ENCODE data around the gene SLC7A9.

SLC7A9 gene

DNA sequence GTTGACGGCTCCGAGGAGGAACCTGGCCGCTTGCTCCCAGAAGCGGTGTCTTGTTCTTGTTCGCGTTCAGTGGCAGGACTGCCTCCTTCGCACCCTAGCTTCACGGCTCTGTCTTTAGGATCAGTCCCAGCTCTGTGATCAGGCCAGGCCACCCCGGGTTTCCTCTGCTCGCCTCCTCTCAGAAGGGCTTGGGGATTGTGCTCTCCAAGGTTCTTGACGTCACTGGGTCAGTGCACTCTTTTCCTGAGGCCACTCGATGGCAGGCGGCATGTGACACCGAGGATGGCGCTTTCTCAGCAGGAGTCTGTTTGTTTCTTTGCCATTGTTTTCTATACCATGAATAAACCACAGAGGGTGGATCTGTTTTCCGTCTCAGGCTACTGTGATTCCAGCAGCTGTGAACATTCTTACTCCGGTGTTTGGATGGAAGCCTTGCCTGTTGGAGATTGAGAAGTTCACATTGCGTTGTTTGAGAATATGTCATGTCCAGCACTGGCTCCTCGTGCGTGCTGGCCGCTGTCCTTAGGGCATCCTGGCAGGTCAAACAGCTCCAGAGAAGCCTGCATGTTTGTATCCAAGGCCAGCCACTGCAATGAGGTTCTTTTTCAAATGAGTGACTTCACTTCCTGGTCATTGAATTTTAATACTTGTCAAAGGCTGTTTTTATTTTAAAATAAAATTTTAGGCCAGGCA, 44.5 kb downstream of the SLC7A9 start:
- DNase-seq (ENCODE audit: low spot score) = no peak

DNA sequence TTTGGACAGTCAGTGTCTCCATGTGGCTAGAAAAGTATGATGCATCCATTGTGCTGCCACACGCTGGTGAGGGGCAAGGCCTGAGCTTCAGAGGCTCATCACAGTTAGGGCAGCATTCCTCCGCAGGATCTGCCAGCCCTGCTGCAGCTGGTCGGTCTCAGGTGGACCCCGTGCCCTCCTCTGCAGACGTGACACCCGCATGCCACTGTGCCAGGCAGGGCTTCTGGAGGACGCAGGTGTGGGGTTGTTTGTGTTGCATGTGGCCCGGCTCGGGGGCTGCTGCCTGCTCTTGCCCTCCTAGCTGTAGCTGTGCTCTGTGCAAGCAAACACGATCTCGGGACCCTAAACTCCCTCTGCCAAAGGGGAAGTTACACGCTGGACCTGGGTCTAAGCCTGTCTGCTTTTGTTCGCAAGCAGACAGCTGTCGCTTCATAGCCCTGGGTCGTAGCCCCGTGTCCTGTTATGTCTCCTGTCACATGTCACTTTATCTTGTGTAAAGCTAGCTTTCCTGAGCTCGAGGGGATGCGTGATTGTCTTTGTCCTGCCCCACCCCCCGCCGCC, 45.3 kb downstream of the SLC7A9 start:
- no peak for DNase-seq (ENCODE audit: low spot score)

GRCh38 chr19:32823747-32824102, 45.8 kb downstream of the SLC7A9 start:
- DNase-seq (ENCODE audit: low spot score) = no peak

DNA sequence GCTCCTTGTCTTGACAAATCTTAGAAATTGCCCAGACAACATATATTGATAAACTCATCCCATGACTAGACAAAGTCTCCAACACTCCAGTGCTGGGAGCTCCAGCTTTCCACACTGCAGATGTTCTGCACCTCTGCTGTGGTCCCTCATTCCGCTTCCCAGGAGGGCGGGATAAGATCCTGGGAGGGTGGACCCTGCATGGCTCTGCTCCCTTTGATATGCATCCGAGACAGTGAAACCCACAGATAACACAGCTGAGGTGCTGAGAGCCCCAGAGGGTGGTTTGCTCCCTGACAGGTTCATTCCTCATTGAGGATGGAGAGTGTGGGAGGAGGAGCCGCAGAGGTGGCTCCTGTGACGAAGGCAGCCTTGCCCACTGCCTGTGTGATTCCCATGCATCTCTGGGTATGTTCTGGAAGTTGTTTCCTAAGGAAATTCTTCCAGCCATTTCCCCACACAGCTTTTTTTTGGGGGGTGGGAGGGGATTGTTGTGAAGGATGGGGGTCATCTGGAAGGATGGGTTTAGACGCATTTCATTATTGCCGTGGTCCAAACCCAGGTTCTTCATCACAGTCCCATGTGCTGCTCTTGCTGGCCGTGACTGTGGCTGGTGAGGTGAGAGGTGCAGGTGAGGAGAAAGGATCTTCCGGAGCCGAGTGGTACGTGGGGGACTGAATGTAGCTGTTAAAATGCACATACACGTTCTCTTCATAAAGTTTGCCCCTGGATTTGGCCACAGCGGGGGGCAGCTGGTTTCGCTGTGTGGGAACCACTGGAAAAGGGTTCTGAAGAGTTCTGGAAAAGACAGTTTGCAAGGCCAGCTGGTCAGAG, 46.4 kb downstream of the SLC7A9 start:
- DNase-seq (ENCODE audit: low spot score) = no peak

GRCh38 chr19:32819419-32820400, 49.9 kb downstream of the SLC7A9 start:
- DNase-seq (ENCODE audit: low spot score) = no peak

DNA sequence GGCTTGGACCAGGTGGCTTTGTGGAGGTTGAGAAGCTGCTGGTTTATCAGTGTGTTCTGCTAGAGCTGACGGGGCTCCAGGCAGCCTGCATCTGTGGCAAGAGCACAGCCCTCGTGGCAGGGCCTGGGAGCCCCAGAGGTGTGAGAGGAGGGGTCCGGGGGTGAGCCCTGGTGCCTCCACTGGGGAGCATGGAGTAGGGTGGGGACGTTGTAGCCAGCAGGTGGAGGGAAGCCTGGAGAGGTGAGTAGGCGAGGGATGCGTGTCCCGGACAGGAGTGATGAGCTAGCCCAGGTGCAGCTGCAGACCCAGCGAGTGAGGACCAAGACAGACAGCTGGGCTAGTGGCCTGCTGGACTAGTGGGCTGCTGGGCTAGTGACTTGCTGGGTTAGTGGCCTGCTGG, 51.0 kb downstream of the SLC7A9 start:
- no peak for DNase-seq (ENCODE audit: low spot score)

- no peak for DNase-seq (ENCODE audit: low spot score)
Observed at GRCh38 chr19:32817569-32818476, 51.7 kb downstream of the SLC7A9 start.

DNA sequence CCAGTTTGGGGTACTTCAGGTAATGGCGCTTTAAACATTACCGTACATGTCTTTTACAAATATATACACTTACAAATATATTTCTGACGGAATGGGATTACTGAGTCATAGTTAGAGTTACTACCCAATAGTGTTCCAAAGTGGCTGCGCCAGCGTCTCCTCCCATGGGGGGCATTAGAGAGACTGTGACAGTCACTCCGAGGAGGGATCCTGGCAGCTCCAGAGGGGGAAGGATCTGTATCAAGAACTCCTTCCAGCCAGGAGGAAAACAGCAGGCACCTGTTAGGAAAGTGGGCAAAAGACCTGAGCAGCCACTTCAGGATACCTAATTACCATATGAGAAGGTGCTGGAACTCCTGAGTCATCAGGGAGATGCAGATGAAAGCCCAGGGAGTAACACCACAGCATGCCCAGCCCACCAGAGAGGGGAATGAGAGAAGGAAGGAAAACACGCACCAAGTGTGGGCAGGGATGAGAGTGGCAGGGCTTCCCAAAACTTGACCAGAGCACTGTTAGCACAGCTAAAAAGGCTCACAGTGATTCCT, 52.9 kb downstream of the SLC7A9 start:
- no peak for DNase-seq (ENCODE audit: low spot score)

DNA sequence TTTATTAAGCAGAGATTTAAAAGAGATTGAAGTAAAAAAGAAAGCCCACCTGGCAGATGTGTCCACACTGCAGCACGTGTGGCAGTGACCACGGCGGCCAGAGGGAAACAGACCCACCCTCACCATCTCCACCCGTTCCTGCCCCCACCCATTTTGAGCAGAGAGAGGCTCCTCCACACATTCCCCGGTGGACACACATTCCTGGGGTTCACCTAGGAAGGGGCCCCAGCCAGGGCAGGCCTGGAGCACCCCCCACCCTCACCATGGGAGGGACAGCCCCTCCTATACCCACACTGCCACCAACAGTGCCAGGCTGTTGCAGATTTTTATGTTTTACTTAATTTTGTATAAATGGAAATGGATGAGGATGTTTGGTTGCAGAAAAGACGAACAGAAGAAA, 54.9 kb downstream of the SLC7A9 start:
- no peak for DNase-seq (ENCODE audit: low spot score)

DNA sequence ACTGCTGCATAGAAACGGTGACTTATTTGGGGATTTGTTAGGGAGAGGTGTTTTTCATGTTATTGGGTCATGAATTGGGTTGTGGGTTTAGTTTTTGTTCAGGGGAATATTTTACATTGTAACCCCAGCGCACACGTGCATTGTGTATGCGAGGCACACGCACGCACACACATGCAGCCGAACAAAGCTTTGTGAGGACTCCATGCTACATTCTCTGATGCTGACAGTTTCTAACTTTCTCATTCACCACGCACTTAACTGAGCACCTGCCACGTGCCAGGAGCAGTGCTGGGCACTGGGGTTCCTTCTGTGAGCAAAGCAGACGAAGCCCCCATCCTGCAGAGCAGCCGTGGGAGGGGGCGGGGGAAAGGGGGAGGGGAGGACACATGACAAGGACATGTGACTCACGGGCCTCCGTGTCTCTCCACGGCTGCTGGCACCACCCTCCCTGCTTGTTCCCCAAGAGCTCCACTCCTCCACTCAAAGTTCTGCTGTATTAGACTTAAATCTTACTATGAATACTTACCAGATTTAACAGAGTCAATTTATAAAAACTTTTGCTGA, 55.6 kb downstream of the SLC7A9 start:
- DNase-seq (ENCODE audit: low spot score) = no peak

DNA sequence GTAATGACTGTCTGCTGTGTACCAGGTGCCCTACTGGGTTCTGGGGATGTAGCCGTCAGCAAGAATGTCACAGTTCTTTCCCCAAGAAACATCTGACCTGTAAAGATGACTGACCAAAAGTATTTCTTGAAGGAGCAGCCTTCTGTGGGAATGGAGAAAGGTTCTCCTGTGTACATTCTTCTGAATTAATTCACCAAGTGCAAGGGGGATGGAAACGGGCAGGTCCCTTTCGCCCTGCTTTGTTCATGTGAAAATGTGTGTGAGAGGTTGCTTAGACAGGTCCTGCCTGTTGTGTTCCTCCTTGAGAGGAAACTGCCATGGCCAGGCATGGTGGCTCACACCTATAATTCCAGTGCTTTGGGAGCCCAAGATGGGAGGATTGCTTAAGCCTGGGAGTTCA, 57.0 kb downstream of the SLC7A9 start:
- no peak for DNase-seq (ENCODE audit: low spot score)

DNA sequence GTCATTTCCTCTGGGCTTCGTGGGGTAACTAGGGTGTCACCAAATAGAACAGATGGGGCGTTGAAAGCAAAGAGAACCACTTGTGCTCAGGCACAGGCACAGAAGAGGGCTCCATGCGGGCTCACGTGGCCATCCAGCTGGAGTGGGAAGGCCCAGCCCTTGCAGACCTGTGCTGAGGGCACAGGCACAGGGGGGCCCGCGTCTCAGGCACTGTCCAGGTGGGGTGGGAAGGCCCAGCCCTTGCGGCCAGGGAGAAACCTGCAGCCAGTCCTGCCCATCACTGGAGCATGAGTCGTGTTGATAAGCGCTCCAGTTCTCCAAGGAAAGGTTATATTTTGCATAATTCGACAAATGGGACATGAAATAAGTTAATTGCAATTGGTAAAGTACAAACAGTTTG, 57.5 kb downstream of the SLC7A9 start:
- no peak for DNase-seq (ENCODE audit: low spot score)

DNA sequence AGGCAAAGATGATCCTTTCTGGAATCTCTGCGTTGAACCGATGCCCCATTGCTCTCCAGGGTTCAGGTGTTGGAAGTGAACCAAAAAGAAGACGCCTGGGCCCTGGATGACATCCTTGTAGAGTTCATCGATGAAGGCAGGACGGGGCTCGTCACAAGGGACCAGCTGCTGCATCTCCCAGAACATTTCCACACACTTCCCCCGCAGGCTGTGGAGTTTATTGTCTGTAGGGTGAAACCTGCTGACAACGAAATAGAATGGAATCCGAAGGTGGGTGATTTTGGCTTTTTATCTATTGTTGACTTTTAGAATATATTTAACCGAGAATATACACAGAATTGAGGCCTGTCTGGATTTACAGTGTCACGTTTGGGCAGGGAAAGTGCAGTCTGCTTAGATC, 58.4 kb downstream of the SLC7A9 start:
- no peak for DNase-seq (ENCODE audit: low spot score)

GRCh38 chr19:32810452-32810851, 59.1 kb downstream of the SLC7A9 start:
- DNase-seq (ENCODE audit: low spot score) = no peak

DNA sequence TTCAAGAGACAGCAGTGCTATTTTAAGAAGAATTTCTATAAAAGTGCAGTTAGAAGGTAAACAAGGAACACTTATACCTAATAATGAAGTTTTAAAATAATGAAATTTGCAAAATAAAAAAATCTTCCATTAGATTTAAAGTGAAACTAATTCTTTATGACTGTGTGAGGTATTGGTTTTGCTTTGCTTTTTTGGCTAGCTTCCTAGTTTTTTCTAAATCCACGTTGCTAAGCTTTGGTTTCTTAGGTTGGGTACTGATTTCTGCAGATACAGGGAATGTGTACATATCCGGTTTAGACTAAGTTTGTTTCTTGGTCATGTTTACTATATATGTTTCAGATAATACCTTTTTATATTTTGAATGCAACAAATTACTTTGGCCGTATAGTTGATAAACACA, 59.8 kb downstream of the SLC7A9 start:
- DNase-seq (ENCODE audit: low spot score) = no peak

- no peak for DNase-seq (ENCODE audit: low spot score)
Observed at GRCh38 chr19:32809254-32809653, 60.3 kb downstream of the SLC7A9 start.

DNA sequence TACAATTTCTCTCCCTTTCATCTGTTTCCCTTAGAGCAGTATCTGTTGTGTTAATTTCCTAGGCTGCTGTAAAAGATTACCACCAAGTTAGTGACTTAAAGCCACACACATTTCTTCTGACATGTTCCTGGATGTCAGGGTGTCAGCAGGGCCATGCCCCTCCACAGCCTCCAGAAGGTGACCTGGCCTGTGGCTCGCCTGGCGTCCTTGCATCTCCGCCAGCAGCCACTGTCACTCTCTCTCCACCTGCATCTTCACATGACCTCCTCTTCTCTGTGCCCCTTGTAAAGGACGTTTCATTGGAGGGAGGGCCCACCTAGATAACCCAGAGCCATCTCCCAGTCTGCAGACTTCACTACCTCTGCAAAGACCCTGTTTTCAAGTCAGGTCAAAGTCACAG, 61.3 kb downstream of the SLC7A9 start:
- no peak for DNase-seq (ENCODE audit: low spot score)

- no peak for DNase-seq (ENCODE audit: low spot score)
Observed at GRCh38 chr19:32802840-32803239, 66.7 kb downstream of the SLC7A9 start.

DNA sequence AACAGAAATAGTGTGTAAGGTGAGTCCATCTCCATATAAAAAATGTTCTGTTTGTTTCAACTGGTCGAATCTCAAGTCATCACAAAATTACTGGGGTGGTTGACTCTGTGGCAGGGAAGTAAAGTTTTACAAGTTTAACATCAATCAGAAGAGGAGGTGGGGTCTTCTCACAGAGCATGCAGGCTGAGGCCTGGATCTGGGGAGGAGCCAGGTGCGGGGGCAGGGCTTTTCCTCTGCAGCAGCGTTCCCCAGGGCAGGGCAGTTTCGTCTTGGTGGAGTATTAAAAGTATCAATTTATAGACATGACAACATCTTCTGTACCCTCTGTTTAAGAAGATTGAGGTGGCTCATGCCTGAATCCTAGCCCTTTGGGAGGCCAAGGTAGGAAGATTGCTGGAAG, 68.8 kb downstream of the SLC7A9 start:
- DNase-seq (ENCODE audit: low spot score) = no peak

DNA sequence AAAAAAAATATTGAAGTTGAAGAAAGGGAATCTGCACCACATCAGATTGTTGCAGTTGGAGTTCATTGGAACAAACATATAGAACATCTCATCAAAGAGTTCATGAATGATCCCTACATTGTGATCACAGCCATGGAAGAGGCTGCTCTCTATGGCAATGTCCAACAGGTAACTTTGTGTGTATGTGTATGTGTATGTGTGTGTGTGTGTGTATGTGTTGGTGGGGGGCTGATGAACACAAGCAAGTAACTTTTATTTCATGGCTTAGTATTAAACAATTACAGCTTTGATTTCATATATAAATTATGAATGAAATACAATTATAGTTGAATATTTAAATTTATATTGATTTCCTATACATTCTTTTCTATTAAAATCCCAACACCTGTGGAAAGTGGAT, 69.4 kb downstream of the SLC7A9 start:
- DNase-seq (ENCODE audit: low spot score) = no peak

- no peak for DNase-seq (ENCODE audit: low spot score)
Observed at GRCh38 chr19:32798201-32798600, 71.4 kb downstream of the SLC7A9 start.
